Activated T-cell treated with anti-CD3 and anti-CD28 coated beads, Interleukin-2, amount 50 U/mL, for 1 hour (primary cell): ENCODE data around the gene HNRNPA0.

Source experiments
- DNase-seq: peaks from one replicate; pipeline ENCODE4 v3.0.0-alpha.2; 2020

Gene HNRNPA0

GRCh38 chr5:137753691-137754187 is 424 bp downstream of the HNRNPA0 start:
- DNase-seq: no peak

- peak; percentile 60 for DNase-seq
Measured at GRCh38 chr5:137752905-137753690, 1.1 kb downstream of the HNRNPA0 start.

- DNase-seq: no peak
Measured at GRCh38 chr5:137751869-137752491, 2.2 kb downstream of the HNRNPA0 start.

GRCh38 chr5:137750436-137750835 is 3.7 kb downstream of the HNRNPA0 start:
- no peak for DNase-seq

GRCh38 chr5:137747848-137748247 is 6.3 kb downstream of the HNRNPA0 start:
- no peak for DNase-seq

GRCh38 chr5:137743031-137743640 is 11.0 kb downstream of the HNRNPA0 start:
- no peak for DNase-seq

- DNase-seq: no peak
Measured at GRCh38 chr5:137741718-137742117, 12.4 kb downstream of the HNRNPA0 start.

GRCh38 chr5:137739737-137740136 is 14.4 kb downstream of the HNRNPA0 start:
- no peak for DNase-seq

GRCh38 chr5:137738947-137739346 is 15.2 kb downstream of the HNRNPA0 start:
- DNase-seq: no peak

GRCh38 chr5:137737349-137738131 is 16.6 kb downstream of the HNRNPA0 start:
- peak; percentile 45 for DNase-seq

GRCh38 chr5:137736496-137736895 is 17.7 kb downstream of the HNRNPA0 start:
- no peak for DNase-seq

- peak; percentile 47 for DNase-seq
Measured at GRCh38 chr5:137735555-137736284, 18.4 kb downstream of the HNRNPA0 start, which contains the start of gene KLHL3. TSS of gene KLHL3 (minus strand) at chr5:137736089. CDS start at chr5:137735646, 443 bp downstream.

GRCh38 chr5:137734962-137735554 is 19.1 kb downstream of the HNRNPA0 start:
- DNase-seq: no peak

- no peak for DNase-seq
Measured at GRCh38 chr5:137734331-137734730, 19.8 kb downstream of the HNRNPA0 start.

- DNase-seq: no peak
Measured at GRCh38 chr5:137733922-137734321, 20.2 kb downstream of the HNRNPA0 start.

GRCh38 chr5:137733006-137733405 is 21.2 kb downstream of the HNRNPA0 start:
- no peak for DNase-seq

GRCh38 chr5:137731176-137731575 is 23.0 kb downstream of the HNRNPA0 start:
- no peak for DNase-seq

GRCh38 chr5:137730336-137730735 is 23.8 kb downstream of the HNRNPA0 start:
- no peak for DNase-seq

GRCh38 chr5:137728048-137728447 is 26.1 kb downstream of the HNRNPA0 start:
- no peak for DNase-seq

- no peak for DNase-seq
Measured at GRCh38 chr5:137727623-137728022, 26.5 kb downstream of the HNRNPA0 start.

- no peak for DNase-seq
Measured at GRCh38 chr5:137724251-137724650, 29.9 kb downstream of the HNRNPA0 start.

GRCh38 chr5:137718611-137719010 is 35.6 kb downstream of the HNRNPA0 start:
- no peak for DNase-seq
